Mesenchymal stem cell (in vitro differentiated cells and primary cell): ENCODE results near the gene FBXL20.

Experiments
- DNase-seq: peaks from one replicate; pipeline ENCODE4 v3.0.0-alpha.2; 2013
- H2AFZ ChIP-seq: one replicate; pipeline ENCODE4 v1.6.1; 2013; ENCODE audit warnings: low read depth, mild to moderate bottlenecking, control low read depth, inconsistent platforms, low read length, moderate library complexity
- H2AK5ac ChIP-seq: 2 replicates; pipeline ENCODE4 v1.6.1; 2013; ENCODE audit warnings: low read length, moderate library complexity, mild to moderate bottlenecking, inconsistent platforms; ENCODE audit not compliant: severe bottlenecking
- H2BK120ac ChIP-seq: one replicate; pipeline ENCODE4 v1.6.1; 2013; ENCODE audit warnings: low read depth, mild to moderate bottlenecking, inconsistent platforms, low read length, moderate library complexity
- H2BK12ac ChIP-seq, 2 experiments: one replicate each; pipeline ENCODE4 v1.6.1; 2013; ENCODE audit warnings: inconsistent platforms in 2 of 2, low read length in 2 of 2, mild to moderate bottlenecking in 2 of 2, moderate library complexity in 2 of 2, control low read depth in 1 of 2
- H2BK15ac ChIP-seq: one replicate; pipeline ENCODE4 v1.6.1; 2013; ENCODE audit warnings: mild to moderate bottlenecking, low read depth, inconsistent platforms; ENCODE audit not compliant: poor library complexity, severe bottlenecking
- H2BK5ac ChIP-seq: 2 replicates; pipeline ENCODE4 v1.6.1; 2013; ENCODE audit warnings: low read depth, mild to moderate bottlenecking, low read length, control low read depth, inconsistent platforms; ENCODE audit not compliant: poor library complexity, severe bottlenecking
- H3K14ac ChIP-seq, 2 experiments: one replicate each; pipeline ENCODE4 v1.6.1; 2013; ENCODE audit warnings: inconsistent platforms in 2 of 2, low read length in 2 of 2, control low read depth in 1 of 2, mild to moderate bottlenecking in 1 of 2, moderate library complexity in 1 of 2
- H3K18ac ChIP-seq, 2 experiments: one replicate each; pipeline ENCODE4 v1.6.1; 2013; ENCODE audit warnings: inconsistent platforms in 2 of 2, low read length in 2 of 2, control low read depth in 1 of 2, low read depth in 1 of 2, mild to moderate bottlenecking in 1 of 2
- H3K23ac ChIP-seq, 2 experiments: one replicate each; pipeline ENCODE4 v1.6.1; 2013; ENCODE audit warnings: inconsistent platforms in 2 of 2, low read length in 2 of 2, mild to moderate bottlenecking in 2 of 2, moderate library complexity in 2 of 2, control low read depth in 1 of 2
- H3K27ac ChIP-seq: 2 replicates; pipeline ENCODE4 v1.5.1; 2013; ENCODE audit warnings: mild to moderate bottlenecking, moderate library complexity, low read length, control low read depth, inconsistent platforms; ENCODE audit not compliant: poor library complexity, severe bottlenecking
- H3K27me3 ChIP-seq, 2 experiments: 2 replicates each; pipeline versions ENCODE4 v1.6.1 to v1.7.0; 2013; ENCODE audit warnings: low read length in 2 of 2, mild to moderate bottlenecking in 2 of 2, moderate library complexity in 2 of 2, control low read depth in 1 of 2, inconsistent platforms in 1 of 2; ENCODE audit not compliant: control insufficient read depth in 1 of 2, insufficient read depth in 1 of 2
- H3K36me3 ChIP-seq, 2 experiments: 2 replicates each; pipeline versions ENCODE4 v1.6.1 to v1.7.0; 2013; ENCODE audit warnings: low read length in 2 of 2, control low read depth in 1 of 2, inconsistent platforms in 1 of 2, low read depth in 1 of 2, mild to moderate bottlenecking in 1 of 2; ENCODE audit not compliant: insufficient read depth in 2 of 2, control insufficient read depth in 1 of 2
- H3K4ac ChIP-seq, 2 experiments: one replicate each; pipeline ENCODE4 v1.6.1; 2013; ENCODE audit warnings: inconsistent platforms in 2 of 2, low read length in 2 of 2, mild to moderate bottlenecking in 2 of 2, moderate library complexity in 2 of 2, control low read depth in 1 of 2, low read depth in 1 of 2
- H3K4me1 ChIP-seq: 2 replicates; pipeline ENCODE4 v1.6.1; 2013; ENCODE audit warnings: low read depth, low read length, control low read depth; ENCODE audit not compliant: control insufficient read depth, insufficient read depth
- H3K4me2 ChIP-seq: 2 replicates; pipeline ENCODE4 v1.6.1; 2013; ENCODE audit warnings: low read length, mild to moderate bottlenecking, inconsistent platforms; ENCODE audit not compliant: poor library complexity, severe bottlenecking
- H3K4me3 ChIP-seq, 2 experiments: 2 replicates each; pipeline versions ENCODE4 v1.5.1 to v1.7.0; 2013; ENCODE audit warnings: low read length in 2 of 2, mild to moderate bottlenecking in 2 of 2, control low read depth in 1 of 2, low read depth in 1 of 2; ENCODE audit not compliant: insufficient read depth in 1 of 2
- H3K79me1 ChIP-seq: replicated peaks from 2 replicates; pipeline ENCODE4 v1.6.1; 2013; ENCODE audit warnings: mild to moderate bottlenecking, control low read depth, low read length, inconsistent platforms; ENCODE audit not compliant: poor library complexity, severe bottlenecking
- H3K9ac ChIP-seq: 2 replicates; pipeline ENCODE4 v1.7.0; 2013; ENCODE audit warnings: mild to moderate bottlenecking, low read length, moderate library complexity
- H3K9me3 ChIP-seq: 2 replicates; pipeline ENCODE4 v1.7.0; 2013; ENCODE audit warnings: mild to moderate bottlenecking, low read length; ENCODE audit not compliant: control insufficient read depth
- H4K8ac ChIP-seq: one replicate; pipeline ENCODE4 v1.6.1; 2013; ENCODE audit warnings: inconsistent platforms, mild to moderate bottlenecking, low read length, moderate library complexity
- H4K91ac ChIP-seq: one replicate; pipeline ENCODE4 v1.6.1; 2013; ENCODE audit warnings: mild to moderate bottlenecking, low read length, inconsistent platforms
- WGBS: methylation state at CpG from one replicate; pipeline ENCODE4 v1.1.7; 2013; ENCODE audit warnings: mixed read lengths; 5-methylcytosine and 5-hydroxymethylcytosine counted together

Gene FBXL20

DNA sequence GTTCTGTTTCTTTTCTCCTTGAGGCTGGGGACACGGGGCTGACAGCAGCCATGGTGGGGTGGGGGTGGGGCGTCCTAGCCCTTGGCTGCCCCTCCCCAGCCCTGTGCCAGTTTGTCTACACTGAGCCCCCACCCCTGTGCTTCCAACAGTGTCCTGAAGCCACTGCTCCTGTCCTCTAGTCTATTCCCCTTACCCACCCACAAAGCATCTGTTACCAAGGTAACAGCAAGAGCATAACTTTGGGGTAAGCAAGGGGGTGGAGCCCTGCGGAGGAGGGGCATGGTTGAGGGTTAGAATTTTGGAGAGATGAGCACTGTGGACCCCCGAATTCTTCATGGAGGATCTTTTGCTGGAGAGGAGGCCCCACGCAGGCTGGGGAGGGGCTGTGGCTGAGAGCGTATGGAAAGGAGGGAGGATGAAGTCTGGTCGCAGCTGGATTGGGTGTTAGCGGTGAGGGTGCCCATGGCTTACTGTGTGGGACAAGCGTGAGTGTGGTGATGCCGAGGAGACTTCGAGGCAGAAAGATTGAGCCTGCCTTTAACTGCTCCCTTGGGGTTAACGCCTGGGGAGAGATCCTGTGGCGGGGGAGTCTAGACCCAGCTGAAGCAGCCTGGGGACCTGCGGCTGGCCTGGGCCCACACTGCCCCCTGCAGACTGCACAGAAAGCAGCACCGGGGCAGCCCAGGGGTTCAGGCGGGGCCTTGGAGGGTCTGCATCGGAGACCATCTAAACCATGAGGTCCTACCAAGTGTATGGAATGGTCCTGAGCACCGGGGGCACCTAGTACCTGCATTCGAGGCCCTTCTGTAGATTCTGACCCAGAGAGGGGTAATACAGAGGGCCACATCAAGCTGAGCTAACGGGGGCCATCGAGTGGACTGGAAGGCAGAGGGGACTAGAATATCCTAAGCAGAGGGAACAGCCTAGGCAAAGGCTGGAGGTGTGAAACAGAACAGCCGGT, 169.6 kb downstream of the FBXL20 start:
- Histone ChIP-seq H2BK12ac (peak overlapping the region in 1 of 2 experiments; percentile 57), H2BK15ac (no peak overlapping the region), H4K8ac (no peak overlapping the region), H3K4me3 (peak overlapping the region in 1 of 2 experiments; percentile 46), H3K14ac (no peak overlapping the region), H4K91ac (no peak overlapping the region), H3K79me1 (no peaks in the 10 kb centered on the region), H3K27me3 (peaks cover 28 to 46% of the 10 kb centered on the region in 2 experiments), H3K4me2 (no peak overlapping the region), H3K23ac (no peak overlapping the region), H3K9me3 (no peaks in the 10 kb centered on the region), H2AK5ac (no peak overlapping the region), H2BK120ac (no peak overlapping the region), H3K36me3 (no peaks in the 10 kb centered on the region), H3K9ac (peak overlapping the region; percentile 51), H3K4me1 (peaks cover 17% of the 10 kb centered on the region), H2BK5ac (no peak overlapping the region), H2AFZ (no peak overlapping the region), H3K18ac (peak overlapping the region in 1 of 2 experiments; percentile 50), H3K27ac (no peak overlapping the region), H3K4ac (no peak overlapping the region)
- DNase-seq: peak; percentile 37
- 29% methylated on average over 20 of the region's 22 CpGs for WGBS

DNA sequence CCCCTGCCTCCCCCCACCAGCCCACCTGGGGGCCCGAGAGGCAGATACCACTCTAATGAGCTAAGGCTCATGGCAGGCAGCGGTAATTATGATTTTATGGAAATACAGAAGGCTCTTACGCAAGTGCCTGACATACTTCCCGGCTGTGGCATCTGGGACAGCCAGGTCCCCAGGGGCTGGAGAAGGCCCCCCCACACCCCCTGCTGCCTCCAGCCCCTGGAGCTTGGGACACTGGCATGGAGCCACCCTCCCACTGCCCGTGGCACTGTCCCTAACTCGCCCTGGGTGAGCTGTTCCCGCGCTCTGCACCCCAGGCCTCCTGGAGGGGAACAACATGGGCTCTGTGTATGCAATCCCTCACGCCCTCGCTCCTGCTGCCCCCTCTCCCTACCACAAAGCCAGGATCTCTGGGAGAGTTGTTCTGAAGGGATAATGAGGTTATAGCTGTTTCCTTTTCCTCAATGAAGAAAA, 170.3 kb downstream of the FBXL20 start:
- Histone ChIP-seq H3K4me1 (peaks cover 15% of the 10 kb centered on the region), H3K4me3 (no peak overlapping the region), H3K79me1 (no peaks in the 10 kb centered on the region), H4K91ac (no peak overlapping the region), H4K8ac (no peak overlapping the region), H2BK120ac (no peak overlapping the region), H2BK5ac (no peak overlapping the region), H2BK12ac (peak overlapping the region in 1 of 2 experiments; percentile 13), H2AFZ (no peak overlapping the region), H2BK15ac (no peak overlapping the region), H3K9ac (peak overlapping the region; percentile 51), H3K4ac (no peak overlapping the region), H3K4me2 (no peak overlapping the region), H3K27me3 (peaks cover 30 to 50% of the 10 kb centered on the region in 2 experiments), H2AK5ac (no peak overlapping the region), H3K14ac (no peak overlapping the region), H3K36me3 (no peaks in the 10 kb centered on the region), H3K9me3 (no peaks in the 10 kb centered on the region), H3K18ac (no peak overlapping the region), H3K23ac (no peak overlapping the region), H3K27ac (no peak overlapping the region)
- DNase-seq: no peak
- 55% methylated on average over 7 of the region's 10 CpGs for WGBS

DNA sequence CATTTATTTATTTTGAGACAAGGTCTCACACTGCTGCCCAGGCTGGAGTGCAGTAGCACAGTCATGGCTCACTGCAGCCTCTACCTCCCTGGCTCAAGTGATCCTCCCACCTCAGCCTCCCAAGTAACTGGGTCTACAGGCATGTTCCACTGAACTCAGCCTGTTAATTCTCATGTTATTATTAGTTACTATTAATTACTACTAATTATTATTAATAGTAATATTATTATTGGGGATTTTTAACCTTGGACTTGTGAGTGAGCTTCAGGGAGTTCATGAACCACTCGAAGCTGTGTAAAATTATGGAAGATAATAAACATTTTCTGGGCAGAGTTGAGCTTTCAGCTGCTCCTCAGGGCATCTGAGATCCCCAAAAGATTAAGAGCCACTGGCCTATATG, 171.1 kb downstream of the FBXL20 start:
- Histone ChIP-seq H4K8ac (no peak overlapping the region), H3K27me3 (peaks cover 28 to 54% of the 10 kb centered on the region in 2 experiments), H2BK15ac (no peak overlapping the region), H3K14ac (no peak overlapping the region), H3K4ac (no peak overlapping the region), H4K91ac (no peak overlapping the region), H3K4me3 (no peak overlapping the region), H2BK120ac (no peak overlapping the region), H2BK5ac (no peak overlapping the region), H3K9me3 (no peaks in the 10 kb centered on the region), H2BK12ac (no peak overlapping the region), H3K4me2 (no peak overlapping the region), H3K18ac (no peak overlapping the region), H3K4me1 (peaks cover 20% of the 10 kb centered on the region), H3K23ac (no peak overlapping the region), H3K27ac (no peak overlapping the region), H2AK5ac (no peak overlapping the region), H3K79me1 (no peaks in the 10 kb centered on the region), H3K36me3 (no peaks in the 10 kb centered on the region), H2AFZ (no peak overlapping the region), H3K9ac (no peak overlapping the region)
- DNase-seq: no peak
- 91% methylated on average over 1 of the region's 1 CpG for WGBS

DNA sequence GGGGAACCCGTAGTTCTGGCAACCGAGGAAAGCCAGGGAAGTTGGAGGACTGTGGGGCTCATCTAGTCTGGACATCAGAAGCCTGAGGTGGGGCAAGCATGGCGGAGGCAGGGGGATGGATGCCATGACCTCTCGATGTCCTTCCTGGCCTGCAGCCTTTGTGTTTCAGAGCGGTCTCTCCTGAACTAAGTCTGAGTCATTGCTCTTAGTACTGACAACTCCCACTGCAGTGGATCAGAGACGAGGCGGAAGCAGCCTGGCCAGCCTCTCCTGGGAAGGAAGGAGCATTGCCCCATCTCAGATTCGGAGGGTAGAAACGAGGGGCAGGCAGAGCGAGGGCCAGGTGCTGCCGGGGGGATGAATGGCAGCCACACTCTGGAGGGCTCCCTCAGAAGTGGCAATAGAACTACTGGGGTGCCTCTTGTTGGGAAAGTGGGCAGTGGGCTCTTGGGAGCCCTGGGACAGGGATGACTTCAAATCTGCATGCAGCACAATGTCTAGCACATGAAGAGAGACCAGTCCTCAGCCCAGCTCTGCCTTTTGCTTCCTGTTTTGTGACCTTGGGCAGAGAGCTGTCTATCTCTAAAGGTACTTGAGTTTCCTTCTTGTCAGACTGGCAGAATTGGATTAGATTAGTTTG, 172.0 kb downstream of the FBXL20 start:
- Histone ChIP-seq H3K27me3 (peaks cover 34 to 58% of the 10 kb centered on the region in 2 experiments), H3K9me3 (no peaks in the 10 kb centered on the region), H4K91ac (no peak overlapping the region), H3K27ac (no peak overlapping the region), H3K18ac (no peak overlapping the region), H3K79me1 (no peaks in the 10 kb centered on the region), H2BK5ac (no peak overlapping the region), H2AK5ac (no peak overlapping the region), H2AFZ (no peak overlapping the region), H3K23ac (no peak overlapping the region), H3K36me3 (no peaks in the 10 kb centered on the region), H2BK15ac (no peak overlapping the region), H3K9ac (no peak overlapping the region), H3K14ac (no peak overlapping the region), H2BK12ac (no peak overlapping the region), H3K4me2 (no peak overlapping the region), H3K4me1 (peaks cover 29% of the 10 kb centered on the region), H3K4me3 (no peak overlapping the region), H3K4ac (no peak overlapping the region), H4K8ac (no peak overlapping the region), H2BK120ac (no peak overlapping the region)
- DNase-seq: peak; percentile 46
- 62% methylated on average over 11 of the region's 11 CpGs for whole genome bisulfite sequencing
